Mesenchymal stem cell (in vitro differentiated cells and primary cell): ENCODE measurements around the gene ERFL.

ENCODE experiments used
- DNase-seq: peaks from one replicate; pipeline ENCODE4 v3.0.0-alpha.2; 2013
- H2AFZ ChIP-seq: one replicate; pipeline ENCODE4 v1.6.1; 2013; ENCODE audit warnings: low read depth, mild to moderate bottlenecking, control low read depth, inconsistent platforms, low read length, moderate library complexity
- H2AK5ac ChIP-seq: 2 replicates; pipeline ENCODE4 v1.6.1; 2013; ENCODE audit warnings: low read length, moderate library complexity, mild to moderate bottlenecking, inconsistent platforms; ENCODE audit not compliant: severe bottlenecking
- H2BK120ac ChIP-seq: one replicate; pipeline ENCODE4 v1.6.1; 2013; ENCODE audit warnings: low read depth, mild to moderate bottlenecking, inconsistent platforms, low read length, moderate library complexity
- H2BK12ac ChIP-seq, 2 experiments: one replicate each; pipeline ENCODE4 v1.6.1; 2013; ENCODE audit warnings: inconsistent platforms in 2 of 2, low read length in 2 of 2, mild to moderate bottlenecking in 2 of 2, moderate library complexity in 2 of 2, control low read depth in 1 of 2
- H2BK15ac ChIP-seq: one replicate; pipeline ENCODE4 v1.6.1; 2013; ENCODE audit warnings: mild to moderate bottlenecking, low read depth, inconsistent platforms; ENCODE audit not compliant: poor library complexity, severe bottlenecking
- H2BK5ac ChIP-seq: 2 replicates; pipeline ENCODE4 v1.6.1; 2013; ENCODE audit warnings: low read depth, mild to moderate bottlenecking, low read length, control low read depth, inconsistent platforms; ENCODE audit not compliant: poor library complexity, severe bottlenecking
- H3K14ac ChIP-seq, 2 experiments: one replicate each; pipeline ENCODE4 v1.6.1; 2013; ENCODE audit warnings: inconsistent platforms in 2 of 2, low read length in 2 of 2, control low read depth in 1 of 2, mild to moderate bottlenecking in 1 of 2, moderate library complexity in 1 of 2
- H3K18ac ChIP-seq, 2 experiments: one replicate each; pipeline ENCODE4 v1.6.1; 2013; ENCODE audit warnings: inconsistent platforms in 2 of 2, low read length in 2 of 2, control low read depth in 1 of 2, low read depth in 1 of 2, mild to moderate bottlenecking in 1 of 2
- H3K23ac ChIP-seq, 2 experiments: one replicate each; pipeline ENCODE4 v1.6.1; 2013; ENCODE audit warnings: inconsistent platforms in 2 of 2, low read length in 2 of 2, mild to moderate bottlenecking in 2 of 2, moderate library complexity in 2 of 2, control low read depth in 1 of 2
- H3K27ac ChIP-seq: 2 replicates; pipeline ENCODE4 v1.5.1; 2013; ENCODE audit warnings: mild to moderate bottlenecking, moderate library complexity, low read length, control low read depth, inconsistent platforms; ENCODE audit not compliant: poor library complexity, severe bottlenecking
- H3K27me3 ChIP-seq, 2 experiments: 2 replicates each; pipeline versions ENCODE4 v1.6.1 to v1.7.0; 2013; ENCODE audit warnings: low read length in 2 of 2, mild to moderate bottlenecking in 2 of 2, moderate library complexity in 2 of 2, control low read depth in 1 of 2, inconsistent platforms in 1 of 2; ENCODE audit not compliant: control insufficient read depth in 1 of 2, insufficient read depth in 1 of 2
- H3K36me3 ChIP-seq, 2 experiments: 2 replicates each; pipeline versions ENCODE4 v1.6.1 to v1.7.0; 2013; ENCODE audit warnings: low read length in 2 of 2, control low read depth in 1 of 2, inconsistent platforms in 1 of 2, low read depth in 1 of 2, mild to moderate bottlenecking in 1 of 2; ENCODE audit not compliant: insufficient read depth in 2 of 2, control insufficient read depth in 1 of 2
- H3K4ac ChIP-seq, 2 experiments: one replicate each; pipeline ENCODE4 v1.6.1; 2013; ENCODE audit warnings: inconsistent platforms in 2 of 2, low read length in 2 of 2, mild to moderate bottlenecking in 2 of 2, moderate library complexity in 2 of 2, control low read depth in 1 of 2, low read depth in 1 of 2
- H3K4me1 ChIP-seq: 2 replicates; pipeline ENCODE4 v1.6.1; 2013; ENCODE audit warnings: low read depth, low read length, control low read depth; ENCODE audit not compliant: control insufficient read depth, insufficient read depth
- H3K4me2 ChIP-seq: 2 replicates; pipeline ENCODE4 v1.6.1; 2013; ENCODE audit warnings: low read length, mild to moderate bottlenecking, inconsistent platforms; ENCODE audit not compliant: poor library complexity, severe bottlenecking
- H3K4me3 ChIP-seq, 2 experiments: 2 replicates each; pipeline versions ENCODE4 v1.5.1 to v1.7.0; 2013; ENCODE audit warnings: low read length in 2 of 2, mild to moderate bottlenecking in 2 of 2, control low read depth in 1 of 2, low read depth in 1 of 2; ENCODE audit not compliant: insufficient read depth in 1 of 2
- H3K79me1 ChIP-seq: replicated peaks from 2 replicates; pipeline ENCODE4 v1.6.1; 2013; ENCODE audit warnings: mild to moderate bottlenecking, control low read depth, low read length, inconsistent platforms; ENCODE audit not compliant: poor library complexity, severe bottlenecking
- H3K9ac ChIP-seq: 2 replicates; pipeline ENCODE4 v1.7.0; 2013; ENCODE audit warnings: mild to moderate bottlenecking, low read length, moderate library complexity
- H3K9me3 ChIP-seq: 2 replicates; pipeline ENCODE4 v1.7.0; 2013; ENCODE audit warnings: mild to moderate bottlenecking, low read length; ENCODE audit not compliant: control insufficient read depth
- H4K8ac ChIP-seq: one replicate; pipeline ENCODE4 v1.6.1; 2013; ENCODE audit warnings: inconsistent platforms, mild to moderate bottlenecking, low read length, moderate library complexity
- H4K91ac ChIP-seq: one replicate; pipeline ENCODE4 v1.6.1; 2013; ENCODE audit warnings: mild to moderate bottlenecking, low read length, inconsistent platforms
- WGBS: methylation state at CpG from one replicate; pipeline ENCODE4 v1.1.7; 2013; ENCODE audit warnings: mixed read lengths; 5-methylcytosine and 5-hydroxymethylcytosine counted together

The ERFL gene

GRCh38 chr19:41920882-41921576, 7.2 kb downstream of the ERFL start:
- H3K18ac ChIP-seq, result no peak overlapping the region
- H2AK5ac ChIP-seq, result no peak overlapping the region
- peaks cover 2% of the 10 kb centered on the region for H3K9me3 ChIP-seq
- H3K4ac ChIP-seq, result no peak overlapping the region
- no peak for DNase-seq
- no peak overlapping the region for H2AFZ ChIP-seq
- H3K27ac ChIP-seq, result no peak overlapping the region
- 23% methylated on average over 25 of the region's 26 CpGs for WGBS
- no peaks in the 10 kb centered on the region for H3K4me1 ChIP-seq
- H2BK15ac ChIP-seq, result no peak overlapping the region
- peaks cover 79 to 88% of the 10 kb centered on the region in 2 experiments for H3K27me3 ChIP-seq
- no peaks in the 10 kb centered on the region for H3K79me1 ChIP-seq
- H3K23ac ChIP-seq, result peak overlapping the region in 1 of 2 experiments; percentile 10
- no peak overlapping the region for H3K4me2 ChIP-seq
- no peak overlapping the region for H2BK5ac ChIP-seq
- no peak overlapping the region for H2BK12ac ChIP-seq
- no peak overlapping the region for H3K4me3 ChIP-seq
- H4K91ac ChIP-seq, result no peak overlapping the region
- H4K8ac ChIP-seq, result no peak overlapping the region
- no peak overlapping the region for H3K14ac ChIP-seq
- H3K36me3 ChIP-seq, result no peaks in the 10 kb centered on the region
- H3K9ac ChIP-seq, result no peak overlapping the region
- H2BK120ac ChIP-seq, result no peak overlapping the region

GRCh38 chr19:41919948-41920712, 8.1 kb downstream of the ERFL start:
- Histone ChIP-seq H2AK5ac (no peak overlapping the region), H3K4me1 (peaks cover 2% of the 10 kb centered on the region), H2BK120ac (no peak overlapping the region), H2BK15ac (no peak overlapping the region), H3K27me3 (peaks cover 78 to 88% of the 10 kb centered on the region in 2 experiments), H3K4ac (no peak overlapping the region), H2AFZ (no peak overlapping the region), H4K91ac (no peak overlapping the region), H3K79me1 (no peaks in the 10 kb centered on the region), H3K23ac (no peak overlapping the region), H3K4me3 (no peak overlapping the region), H3K27ac (no peak overlapping the region), H4K8ac (no peak overlapping the region), H3K18ac (no peak overlapping the region), H3K9me3 (no peaks in the 10 kb centered on the region), H3K4me2 (no peak overlapping the region), H3K9ac (no peak overlapping the region), H2BK12ac (no peak overlapping the region), H2BK5ac (no peak overlapping the region), H3K14ac (no peak overlapping the region), H3K36me3 (no peaks in the 10 kb centered on the region)
- no peak for DNase-seq
- 96% methylated on average over 33 of the region's 33 CpGs for WGBS

- Histone ChIP-seq H3K79me1 (no peaks in the 10 kb centered on the region), H4K91ac (no peak overlapping the region), H2AK5ac (no peak overlapping the region), H2BK15ac (no peak overlapping the region), H3K27ac (no peak overlapping the region), H3K4me1 (peaks cover 3% of the 10 kb centered on the region), H3K9me3 (no peaks in the 10 kb centered on the region), H3K4me3 (no peak overlapping the region), H3K9ac (no peak overlapping the region), H2BK120ac (no peak overlapping the region), H3K4ac (no peak overlapping the region), H3K23ac (no peak overlapping the region), H2BK5ac (no peak overlapping the region), H3K27me3 (peaks cover 75 to 87% of the 10 kb centered on the region in 2 experiments), H4K8ac (no peak overlapping the region), H2BK12ac (no peak overlapping the region), H2AFZ (no peak overlapping the region), H3K4me2 (no peak overlapping the region), H3K18ac (peak overlapping the region in 1 of 2 experiments; percentile 49), H3K14ac (peak overlapping the region in 1 of 2 experiments; percentile 84), H3K36me3 (no peaks in the 10 kb centered on the region)
- 88% methylated on average over 5 of the region's 5 CpGs for WGBS
- no peak for DNase-seq
These were observed 9.5 kb downstream of the ERFL start for GRCh38 chr19:41918653-41919244.

GRCh38 chr19:41918095-41918494, 10.2 kb downstream of the ERFL start:
- no peak overlapping the region for H2AFZ ChIP-seq
- peaks cover 78 to 88% of the 10 kb centered on the region in 2 experiments for H3K27me3 ChIP-seq
- no peak overlapping the region for H2BK12ac ChIP-seq
- no peak overlapping the region for H3K18ac ChIP-seq
- no peak overlapping the region for H3K27ac ChIP-seq
- no peak overlapping the region for H4K8ac ChIP-seq
- no peak overlapping the region for H3K23ac ChIP-seq
- H3K9me3 ChIP-seq, result no peaks in the 10 kb centered on the region
- no peak for DNase-seq
- no peaks in the 10 kb centered on the region for H3K79me1 ChIP-seq
- no peak overlapping the region for H2AK5ac ChIP-seq
- no peak overlapping the region for H3K9ac ChIP-seq
- H3K4me3 ChIP-seq, result no peak overlapping the region
- H3K36me3 ChIP-seq, result no peaks in the 10 kb centered on the region
- WGBS, result 81% methylated on average over 6 of the region's 6 CpGs
- no peak overlapping the region for H2BK5ac ChIP-seq
- no peak overlapping the region for H3K4ac ChIP-seq
- H2BK120ac ChIP-seq, result no peak overlapping the region
- peak overlapping the region in 1 of 2 experiments; percentile 45 for H3K14ac ChIP-seq
- no peak overlapping the region for H2BK15ac ChIP-seq
- peak overlapping the region; percentile 43 for H4K91ac ChIP-seq
- H3K4me2 ChIP-seq, result no peak overlapping the region
- H3K4me1 ChIP-seq, result peaks cover 8% of the 10 kb centered on the region
